Inflammatory macrophage (primary cell): Measurements from ENCODE around the gene DNAH5.
"Not testable (repeated sequence)": the region's sequence is repeated elsewhere in the genome, so short reads cannot be mapped to it uniquely, and the experiment has no call there.

ENCODE experiments used
- DNase-seq, 2 donors: peaks; one replicate each; pipeline ENCODE4 v3.0.0-alpha.2; 2020 to 2022

Gene DNAH5

DNA sequence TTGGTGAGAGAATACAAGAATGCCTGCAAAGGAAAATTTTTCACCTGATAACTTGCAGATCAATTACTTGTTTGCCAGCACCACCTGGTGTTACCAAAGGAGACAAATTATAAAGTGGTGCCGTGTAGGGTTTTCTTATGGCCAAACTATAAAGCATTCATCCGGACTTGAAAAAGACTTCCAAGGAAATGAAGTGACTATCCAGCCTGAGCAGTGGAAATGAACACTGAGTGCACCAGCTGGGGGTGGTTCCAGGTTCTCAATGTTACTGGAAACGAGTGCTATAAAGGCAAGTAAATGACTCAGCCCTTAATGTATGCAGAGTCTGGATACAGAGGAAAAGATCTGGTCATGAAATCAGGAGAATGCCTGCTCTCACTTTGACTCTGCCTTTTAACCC is 113.1 kb downstream of the DNAH5 start:
- no peak for DNase-seq

DNA sequence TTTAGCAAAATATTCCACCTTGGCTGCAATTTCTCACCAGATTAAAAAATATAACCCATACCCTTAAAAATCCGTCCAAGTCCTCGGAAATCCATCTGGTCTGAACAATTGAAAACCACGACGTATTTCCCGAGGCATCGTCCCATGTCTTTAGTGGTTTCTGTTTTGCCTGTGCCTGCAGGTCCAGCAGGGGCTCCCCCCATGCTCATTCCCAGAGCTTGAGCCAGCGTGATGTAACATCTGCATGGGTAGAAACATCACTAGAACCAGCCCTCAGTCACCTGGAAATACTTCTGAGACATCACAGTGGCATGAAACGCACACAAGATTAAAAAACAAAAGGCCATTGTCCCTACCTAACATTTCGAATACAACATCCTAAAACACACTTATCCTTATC is 114.0 kb downstream of the DNAH5 start:
- no peak for DNase-seq

DNA sequence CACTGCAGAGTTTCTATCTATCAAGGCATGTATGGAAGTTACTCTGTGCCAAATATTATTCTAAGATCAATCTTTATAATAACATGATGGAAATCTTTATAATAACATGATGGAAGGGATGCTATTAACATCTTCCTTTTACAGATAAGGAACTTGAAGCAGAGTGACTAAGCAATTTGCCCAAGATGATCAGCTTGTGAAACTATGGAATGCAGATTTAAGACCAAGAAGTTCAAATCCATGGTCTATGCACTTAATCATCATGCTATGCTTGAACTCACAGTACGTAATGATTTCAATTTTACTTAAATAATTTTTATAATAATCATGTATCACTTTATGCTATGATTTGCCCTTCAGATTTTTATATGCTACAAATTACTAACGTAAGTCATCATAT is 123.1 kb downstream of the DNAH5 start:
- DNase-seq = no peak

DNA sequence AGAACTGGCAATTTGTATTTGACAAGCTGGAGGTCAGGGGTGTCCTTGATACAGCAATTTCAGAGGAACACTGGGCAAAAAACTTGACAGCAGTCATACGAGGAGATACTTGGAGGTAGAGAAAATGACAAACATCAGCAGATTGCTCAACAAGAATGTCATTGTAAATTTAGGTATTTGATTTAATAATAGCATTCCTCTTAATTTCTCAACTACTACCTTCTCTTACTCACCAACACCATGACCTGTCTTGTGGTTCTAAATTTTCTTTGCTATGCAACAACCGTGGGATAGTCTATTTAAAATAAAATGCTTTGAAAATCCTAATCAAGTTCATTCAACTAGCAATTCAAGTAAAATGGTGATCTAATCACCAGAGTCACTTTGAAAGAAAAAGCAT is 128.4 kb downstream of the DNAH5 start:
- no peak for DNase-seq

DNA sequence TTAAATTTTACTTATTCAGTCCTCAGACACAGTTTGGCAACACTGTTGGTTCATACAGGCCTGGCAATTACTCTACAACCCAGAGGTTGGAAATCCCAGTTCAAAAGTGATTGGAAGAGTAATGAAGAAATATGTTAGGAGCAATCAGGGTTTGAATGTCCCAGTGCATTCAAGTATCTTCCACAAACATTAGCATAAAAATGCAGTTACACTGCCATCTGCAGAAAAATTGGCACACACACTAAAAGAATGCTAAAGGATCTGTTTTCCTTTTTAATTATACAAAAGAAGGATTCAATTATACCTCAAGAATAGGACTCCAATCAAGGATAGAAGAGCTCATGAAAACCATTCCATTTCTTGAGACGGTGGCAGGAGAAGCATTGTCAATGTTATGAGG is 130.2 kb downstream of the DNAH5 start:
- no peak for DNase-seq

DNA sequence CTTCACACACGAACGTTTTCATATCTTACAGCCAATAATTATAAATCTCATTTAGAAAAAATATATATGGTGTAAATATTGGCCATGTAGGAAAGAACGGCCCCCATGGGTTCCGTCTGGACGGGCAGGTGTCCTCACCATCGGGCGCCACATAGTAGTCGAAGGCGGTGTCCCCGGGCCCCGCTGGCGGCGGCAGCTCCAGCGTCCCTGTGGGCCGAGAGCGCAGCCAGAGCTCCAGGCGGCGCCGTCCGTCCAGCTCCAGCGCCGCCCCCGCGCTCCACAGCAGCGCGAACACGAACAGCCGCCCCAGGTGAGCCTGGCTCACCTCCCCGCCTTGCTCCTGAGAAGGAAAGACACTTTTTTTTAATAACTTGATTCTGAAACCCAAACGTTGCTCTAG is 134.6 kb downstream of the DNAH5 start:
- DNase-seq = no peak

DNA sequence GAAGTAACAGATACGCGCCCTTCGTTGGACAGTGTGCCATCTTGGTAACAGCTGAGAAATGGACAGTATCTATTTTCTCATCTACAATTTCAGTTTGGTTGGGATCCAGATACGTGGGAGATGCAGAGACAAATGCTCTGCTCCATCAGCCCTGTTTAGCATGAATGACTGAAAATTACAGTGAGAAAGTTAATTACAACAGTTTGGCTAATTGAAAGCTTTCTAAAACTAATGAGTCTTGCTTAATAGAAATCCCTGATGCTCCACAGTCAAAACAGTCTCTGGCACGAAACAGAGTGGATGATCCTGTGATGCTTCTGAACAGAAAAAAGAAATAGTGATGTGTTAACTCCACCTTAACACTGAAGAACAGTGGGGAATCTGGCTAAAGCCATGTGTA is 140.2 kb downstream of the DNAH5 start:
- no peak for DNase-seq

DNA sequence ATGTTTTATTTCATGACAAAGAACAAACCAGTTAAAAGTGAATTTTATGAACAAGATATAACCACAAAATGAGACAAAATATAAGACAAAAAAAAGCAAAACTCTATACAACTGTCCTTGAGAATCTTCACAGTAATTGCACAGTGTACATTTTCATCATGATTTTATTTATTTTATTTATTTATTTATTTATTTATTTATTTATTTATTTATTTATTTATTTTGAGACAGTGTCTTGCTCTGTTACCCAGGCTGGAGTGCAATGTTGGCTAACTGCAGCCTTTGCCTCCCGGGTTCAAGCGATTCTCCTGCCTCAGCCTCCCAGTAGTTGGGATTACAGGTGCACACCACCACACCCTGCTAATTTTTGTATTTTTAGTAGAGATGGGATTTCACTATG is 145.9 kb downstream of the DNAH5 start:
- not testable (repeated sequence) for DNase-seq

DNA sequence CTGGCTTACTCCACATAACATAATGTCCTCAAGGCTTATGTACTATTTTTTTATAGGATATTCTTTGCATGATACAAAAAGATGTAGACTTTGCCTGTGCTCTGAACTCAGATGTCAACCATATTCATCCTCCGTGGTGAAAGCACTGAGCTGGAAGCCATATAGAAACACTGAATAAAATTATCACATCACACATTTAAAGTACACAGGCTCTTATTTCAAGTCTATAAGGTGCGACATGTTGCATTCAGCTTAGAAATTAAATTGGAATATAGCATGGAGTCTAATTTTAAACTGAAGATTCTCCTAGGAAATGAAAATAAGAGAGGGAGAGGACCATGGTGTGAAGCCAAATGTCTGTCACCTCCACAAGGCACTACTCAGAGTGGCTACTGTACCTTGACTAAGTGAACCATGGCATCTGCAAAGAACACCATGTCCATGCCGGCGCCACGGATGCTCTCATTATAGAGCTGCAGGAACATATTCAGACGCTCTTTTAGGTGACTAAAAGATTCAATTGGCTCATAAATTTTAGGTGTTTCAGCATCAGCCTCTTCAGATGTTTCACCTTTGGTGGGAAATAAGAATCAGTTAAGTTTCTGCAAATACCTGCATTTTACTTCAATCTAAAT is 158.6 kb downstream of the DNAH5 start:
- no peak for DNase-seq

DNA sequence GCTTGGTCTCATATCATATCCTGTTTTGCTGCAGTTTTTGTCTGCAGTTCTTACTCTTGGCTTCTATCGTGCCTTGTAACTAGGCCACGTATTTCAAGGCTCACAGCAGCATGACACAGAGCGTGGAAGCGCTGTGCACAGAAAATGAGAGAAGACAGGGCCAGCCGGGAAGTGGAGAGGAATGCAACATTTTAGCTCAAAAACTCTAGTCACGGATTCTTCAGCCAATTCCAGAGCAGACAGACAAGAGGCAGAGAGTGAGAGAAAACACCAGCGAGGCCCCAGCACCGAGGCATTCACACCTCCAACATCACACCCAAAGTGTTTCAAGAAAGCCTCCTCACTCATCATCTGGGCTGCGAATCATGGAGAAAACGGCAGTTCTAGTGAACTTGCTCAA is 160.8 kb downstream of the DNAH5 start:
- DNase-seq = no peak

DNA sequence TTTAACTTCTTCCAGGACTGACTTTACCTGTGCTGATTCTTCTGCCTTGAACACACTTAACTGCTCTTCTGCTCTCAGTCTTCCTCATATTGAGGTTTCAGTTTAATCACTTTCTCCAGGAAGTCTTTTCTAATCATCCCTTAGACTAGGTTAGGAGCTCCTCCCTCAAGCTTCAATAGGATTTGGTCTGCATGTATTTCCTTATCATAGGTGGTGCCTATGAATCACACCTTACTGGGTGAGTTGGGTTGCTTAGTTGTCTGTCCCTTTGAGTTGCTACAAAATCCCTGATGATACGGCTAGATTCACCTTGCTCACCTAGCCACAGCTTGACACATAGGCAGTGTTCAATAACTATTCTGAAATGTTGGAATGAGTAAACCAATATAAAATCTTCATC is 164.4 kb downstream of the DNAH5 start:
- no peak for DNase-seq

DNA sequence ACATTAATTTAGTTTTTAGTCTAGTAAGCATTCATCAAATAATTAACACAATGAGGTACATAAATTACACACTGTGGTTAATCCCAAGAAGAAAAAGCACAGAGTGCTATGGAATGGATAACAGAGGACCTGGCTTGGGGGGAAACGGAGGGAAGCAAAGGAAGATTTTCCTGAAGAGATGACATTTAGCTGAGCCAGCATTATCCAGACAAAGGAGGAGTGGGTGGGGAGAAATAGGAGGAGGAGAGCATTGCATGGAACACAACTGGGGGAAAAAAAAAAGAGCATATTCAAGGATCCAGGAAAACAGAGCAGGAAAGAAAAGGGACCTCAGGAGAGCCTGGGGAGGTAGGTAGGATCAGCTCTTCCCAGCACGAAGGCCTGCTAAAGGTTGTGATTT is 170.8 kb downstream of the DNAH5 start:
- DNase-seq = no peak

DNA sequence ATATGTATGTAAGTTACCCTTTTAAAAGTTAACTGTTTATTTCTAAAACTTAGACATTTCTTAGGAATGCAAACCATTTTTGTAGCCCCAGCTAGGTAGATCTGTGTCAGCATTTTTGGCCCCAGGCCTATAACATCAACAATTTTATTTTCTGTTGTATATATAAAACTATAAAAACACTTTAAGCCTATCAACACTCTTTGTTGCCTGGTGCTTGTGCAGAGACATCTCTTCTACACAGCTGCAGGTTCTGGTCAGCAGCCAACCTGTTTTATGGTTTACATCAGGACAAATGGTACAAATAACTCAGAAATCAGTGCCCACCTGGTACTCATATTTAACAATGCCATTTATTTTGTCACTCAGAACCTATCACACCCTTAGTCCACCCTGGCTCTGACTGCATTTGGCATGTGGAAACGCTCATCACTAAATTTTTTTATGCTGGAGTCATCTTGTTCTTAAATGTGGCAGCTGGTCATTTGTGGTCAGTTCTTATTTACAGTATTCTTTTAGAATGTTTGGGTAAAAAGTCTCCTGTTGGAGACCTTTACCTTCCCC is 173.4 kb downstream of the DNAH5 start:
- no peak for DNase-seq

DNA sequence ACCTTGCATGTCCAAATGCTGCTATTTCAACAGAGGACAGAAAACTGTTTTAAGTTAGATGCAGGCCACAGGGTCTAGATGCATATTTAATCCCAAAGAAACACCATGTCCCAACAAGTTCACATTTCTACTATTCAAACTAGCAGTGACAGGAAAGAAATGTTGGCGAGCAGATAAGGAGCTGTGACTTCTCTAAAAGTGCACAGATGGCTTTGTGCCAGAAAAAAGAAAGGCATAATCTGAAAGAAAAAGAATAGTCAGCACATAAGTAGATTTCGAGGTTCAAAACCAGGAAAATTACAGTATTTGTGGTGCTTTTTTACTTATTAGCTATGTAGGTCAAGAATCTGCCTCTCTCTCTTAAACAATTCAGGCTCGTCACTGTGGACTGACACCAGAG is 178.3 kb downstream of the DNAH5 start:
- no peak for DNase-seq

DNA sequence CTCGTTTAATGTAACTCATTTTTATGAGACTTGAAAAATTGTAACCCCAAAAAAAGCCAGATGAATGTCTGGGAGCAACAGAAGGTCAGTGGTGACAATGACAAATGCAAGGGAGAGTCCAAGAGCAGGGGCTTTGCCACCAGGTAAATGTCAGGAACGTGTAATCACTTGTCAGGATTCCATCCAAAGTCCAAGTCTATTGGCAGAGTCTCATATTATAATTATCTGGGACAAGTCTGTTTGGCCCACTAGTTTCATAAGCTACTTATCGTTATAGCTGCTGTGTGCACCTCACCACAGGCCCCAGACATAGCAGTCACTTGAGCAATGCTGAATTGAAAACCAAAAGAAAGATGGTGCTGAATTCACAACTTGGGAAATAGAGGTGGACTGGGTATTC is 180.8 kb downstream of the DNAH5 start:
- no peak for DNase-seq

DNA sequence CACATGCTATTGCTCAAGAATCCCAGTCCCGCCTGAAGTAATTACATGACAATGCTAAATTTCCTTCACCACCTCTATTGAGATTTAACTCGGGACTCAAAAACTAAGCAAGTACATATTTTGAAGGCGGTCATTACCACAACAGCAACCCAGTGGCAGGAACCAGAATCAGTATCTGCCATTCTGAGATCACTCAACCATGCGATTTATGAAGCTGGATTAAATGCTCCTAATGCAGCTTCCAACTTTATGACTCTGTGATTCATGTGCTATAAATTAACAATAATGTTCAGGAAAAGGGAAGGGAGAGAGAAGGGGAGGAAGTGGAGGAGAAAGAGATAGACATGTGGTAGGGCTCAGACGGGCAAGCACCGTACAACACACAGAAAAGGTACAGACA is 194.7 kb downstream of the DNAH5 start:
- DNase-seq = no peak

DNA sequence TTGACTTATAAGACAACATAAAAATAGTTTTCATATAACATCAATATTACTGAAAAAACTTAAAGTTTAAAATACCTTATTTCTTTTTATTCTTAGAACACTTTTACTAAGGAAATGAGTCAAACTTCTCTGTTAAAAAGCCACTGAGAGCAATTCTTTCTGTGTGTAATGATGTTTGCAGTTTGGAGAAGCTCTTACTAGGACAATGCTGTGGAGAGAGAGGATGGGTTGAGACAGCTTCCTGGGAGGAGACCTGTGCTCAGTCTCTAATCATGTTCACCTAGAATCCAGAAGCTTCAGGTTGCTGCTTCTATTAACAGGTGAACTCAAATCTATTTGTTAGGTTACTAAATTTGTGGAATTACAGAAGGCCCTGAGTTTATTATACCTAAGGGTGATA is 198.5 kb downstream of the DNAH5 start:
- DNase-seq = no peak

DNA sequence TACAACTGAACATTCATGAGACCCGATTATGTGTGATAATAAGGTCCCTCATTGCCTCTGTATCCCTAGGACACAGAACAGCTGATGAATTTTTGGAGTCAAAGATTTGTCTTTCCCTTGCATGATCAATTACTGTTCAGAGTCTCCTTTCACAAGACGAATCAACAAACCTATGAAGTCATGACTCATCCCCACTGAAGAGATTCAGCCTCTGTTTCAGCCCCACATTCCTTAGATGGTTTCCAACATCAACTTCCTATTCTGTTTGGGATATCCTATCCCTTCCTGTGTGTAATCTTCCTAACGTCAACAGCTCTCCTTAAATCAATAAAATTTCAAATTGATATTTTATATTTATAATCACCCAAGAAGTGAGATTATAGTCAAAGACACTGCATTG is 199.0 kb downstream of the DNAH5 start:
- DNase-seq = no peak

DNA sequence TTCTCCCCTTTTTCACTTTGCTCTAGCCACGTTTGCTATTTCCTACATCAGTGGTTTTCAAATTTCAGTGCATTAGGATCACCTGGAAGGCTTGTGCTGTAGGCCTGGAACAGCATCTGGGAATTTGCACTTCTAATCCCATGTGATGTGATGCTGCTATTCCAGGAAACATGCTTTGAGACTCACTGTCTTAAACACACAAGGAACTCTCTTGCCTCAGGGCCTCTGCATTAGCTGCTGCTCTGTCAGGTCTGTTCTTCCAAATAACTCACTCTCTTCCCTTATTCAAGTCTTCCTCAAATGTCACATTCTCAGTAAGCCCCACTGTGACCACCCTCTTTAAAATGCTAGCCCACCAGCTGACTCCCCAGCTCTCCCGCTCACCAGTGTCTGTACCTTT is 204.0 kb downstream of the DNAH5 start:
- DNase-seq = no peak

DNA sequence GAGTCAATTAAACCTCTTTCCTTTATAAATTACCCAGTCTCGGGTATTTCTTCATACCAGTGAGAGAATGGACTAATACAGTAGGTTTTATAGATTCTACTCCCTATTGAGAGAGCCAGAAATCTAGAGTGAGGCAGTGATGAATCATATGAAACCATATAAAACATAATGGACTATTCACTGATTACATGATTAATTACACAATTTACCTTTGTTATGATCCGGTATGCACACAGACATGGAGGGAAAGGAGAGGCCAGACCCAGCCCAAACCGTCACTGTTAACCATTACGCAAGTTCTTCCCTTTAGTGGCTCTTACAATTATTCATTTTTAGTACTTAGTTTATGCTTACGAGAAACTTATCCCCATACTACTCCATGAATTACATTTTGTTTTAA is 205.0 kb downstream of the DNAH5 start:
- DNase-seq = no peak

DNA sequence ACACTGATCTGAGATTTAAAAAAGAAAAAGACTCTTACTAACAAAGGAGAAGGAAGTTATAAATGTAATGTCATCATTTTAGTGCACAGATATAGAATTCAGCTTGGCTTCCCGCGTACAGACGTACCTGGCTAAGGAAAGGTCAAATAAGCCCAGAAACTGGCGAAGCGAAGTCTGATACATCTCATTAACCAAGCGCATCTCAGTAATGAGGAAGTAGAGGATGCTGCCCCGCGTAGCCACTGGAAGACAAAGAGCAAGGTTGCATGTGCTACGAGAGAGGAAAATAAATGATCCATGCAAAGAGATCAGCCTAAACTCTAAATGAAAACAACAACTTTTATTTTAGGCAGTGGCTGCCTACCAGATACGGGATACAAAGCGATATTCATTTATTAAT is 208.8 kb downstream of the DNAH5 start:
- no peak for DNase-seq

DNA sequence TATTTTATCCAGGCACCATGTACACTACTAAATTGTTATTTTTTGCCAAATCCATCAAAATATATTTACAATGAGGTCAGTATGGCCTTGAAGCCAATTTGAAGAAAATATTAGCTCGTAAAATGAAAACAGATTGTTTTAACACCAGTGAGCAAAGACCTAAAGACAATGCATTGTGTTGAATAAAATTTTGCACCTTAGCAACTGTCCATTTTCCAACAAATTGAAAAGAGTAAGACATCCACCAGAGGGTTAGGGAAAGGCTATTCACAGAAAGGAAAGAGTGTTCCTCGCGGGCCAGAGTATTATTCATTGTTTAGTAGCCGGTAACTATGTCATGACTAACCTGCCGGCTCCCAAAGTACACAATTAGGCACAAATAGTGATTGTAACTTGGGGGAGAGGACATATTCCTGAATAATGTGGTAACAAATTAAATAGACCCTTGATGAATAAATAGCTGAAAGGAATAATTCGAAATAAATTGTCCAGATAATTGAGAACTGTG is 213.3 kb downstream of the DNAH5 start:
- no peak for DNase-seq

DNA sequence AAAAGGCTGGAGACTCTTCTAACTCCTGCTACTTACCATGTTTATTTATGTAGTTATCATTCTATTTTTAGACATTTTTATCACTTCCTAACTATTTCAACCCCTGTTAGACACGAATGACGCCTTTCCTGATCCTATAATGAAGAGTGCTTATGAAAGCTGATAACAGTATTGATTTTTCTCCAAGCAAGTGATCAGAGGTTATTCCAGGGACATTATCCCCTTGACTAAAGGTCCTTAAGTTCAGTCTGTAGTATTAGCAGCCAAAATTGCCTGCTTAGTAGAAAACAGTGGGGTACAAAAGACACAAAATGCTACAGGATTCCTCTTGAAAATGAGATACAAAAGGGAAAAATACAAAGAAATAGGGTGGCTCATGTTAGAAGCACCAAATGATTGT is 235.6 kb downstream of the DNAH5 start:
- DNase-seq = no peak

DNA sequence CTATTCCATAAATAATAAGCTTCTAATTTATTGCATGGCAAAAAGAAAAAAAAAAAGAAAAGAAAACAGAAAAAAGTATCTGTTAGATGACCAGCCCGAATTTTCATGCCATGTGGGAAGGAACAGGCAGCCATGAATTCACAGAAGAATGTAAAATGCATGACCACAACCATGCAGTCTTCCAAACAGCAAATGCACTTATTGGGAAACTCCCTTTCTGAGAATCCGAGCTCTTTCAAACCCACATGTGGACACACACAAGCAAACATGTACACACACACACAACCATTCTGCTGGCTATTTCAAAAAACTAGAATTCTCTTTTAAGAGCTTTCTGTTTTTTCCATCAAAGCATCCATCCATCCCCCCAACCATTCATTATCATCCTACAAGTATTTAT is 236.1 kb downstream of the DNAH5 start:
- no peak for DNase-seq

DNA sequence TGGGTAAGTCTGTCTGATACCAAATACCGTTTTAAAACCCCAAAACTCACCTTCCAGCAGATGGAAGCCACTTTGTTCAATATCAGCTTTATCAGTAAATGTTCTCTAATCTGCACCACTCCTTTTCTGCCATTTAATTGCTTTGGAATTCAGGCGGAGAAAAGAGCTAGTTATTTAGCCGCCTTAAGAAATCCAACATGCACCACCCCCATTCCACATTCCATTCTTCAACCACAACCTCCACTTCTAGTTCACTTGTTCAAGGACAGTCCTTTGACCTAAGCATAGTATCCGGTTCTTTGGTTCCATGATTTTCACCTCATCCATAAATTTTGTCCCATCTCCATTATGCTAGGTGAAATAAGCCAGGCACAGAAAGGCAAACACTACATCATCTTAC is 240.1 kb downstream of the DNAH5 start:
- no peak for DNase-seq
